AG20443 (cell line): ENCODE data around the gene POP5.
"Not testable (repeated sequence)": the region's sequence is repeated elsewhere in the genome, so short reads cannot be mapped to it uniquely, and the experiment has no call there.

Experiments used
- DNase-seq: peaks from one replicate; pipeline ENCODE4 v3.0.0; 2012; ENCODE audit warnings: low spot score, mixed read lengths

Gene POP5

DNA sequence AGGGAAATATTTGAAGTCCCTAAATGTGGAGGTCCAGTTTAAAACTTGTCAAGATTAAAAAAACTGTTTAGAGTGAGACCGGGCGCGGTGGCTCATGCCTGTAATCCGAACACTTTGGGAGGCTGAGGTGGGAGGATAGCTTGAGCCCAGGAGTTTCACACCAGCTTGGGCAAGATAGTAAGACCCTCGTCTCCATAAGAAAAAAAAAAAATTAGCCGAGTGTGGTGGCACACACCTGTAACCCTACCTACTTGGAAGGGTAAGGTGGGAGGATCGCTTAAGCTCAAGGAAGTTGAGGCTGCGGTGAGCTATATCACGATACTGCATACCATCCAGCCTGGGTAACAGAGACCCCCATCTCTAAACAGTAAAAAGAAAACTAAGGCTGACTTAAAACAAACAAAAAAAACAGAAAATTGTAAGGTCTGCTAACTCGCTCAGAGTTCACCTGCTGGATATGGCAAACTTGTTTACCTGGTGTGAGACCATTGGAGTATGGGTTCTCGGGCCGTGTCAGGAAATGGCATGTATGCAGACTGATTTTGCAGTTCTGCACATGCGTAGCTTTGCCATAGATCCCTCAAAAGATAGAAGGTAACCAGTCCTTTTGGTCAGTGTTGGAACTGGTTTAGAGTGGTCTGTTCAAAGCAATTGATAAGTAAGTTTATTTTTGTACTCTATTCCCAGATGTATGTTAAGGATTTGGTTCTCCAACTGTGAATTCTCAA is 45.0 kb downstream of the POP5 start:
- no peak for DNase-seq

DNA sequence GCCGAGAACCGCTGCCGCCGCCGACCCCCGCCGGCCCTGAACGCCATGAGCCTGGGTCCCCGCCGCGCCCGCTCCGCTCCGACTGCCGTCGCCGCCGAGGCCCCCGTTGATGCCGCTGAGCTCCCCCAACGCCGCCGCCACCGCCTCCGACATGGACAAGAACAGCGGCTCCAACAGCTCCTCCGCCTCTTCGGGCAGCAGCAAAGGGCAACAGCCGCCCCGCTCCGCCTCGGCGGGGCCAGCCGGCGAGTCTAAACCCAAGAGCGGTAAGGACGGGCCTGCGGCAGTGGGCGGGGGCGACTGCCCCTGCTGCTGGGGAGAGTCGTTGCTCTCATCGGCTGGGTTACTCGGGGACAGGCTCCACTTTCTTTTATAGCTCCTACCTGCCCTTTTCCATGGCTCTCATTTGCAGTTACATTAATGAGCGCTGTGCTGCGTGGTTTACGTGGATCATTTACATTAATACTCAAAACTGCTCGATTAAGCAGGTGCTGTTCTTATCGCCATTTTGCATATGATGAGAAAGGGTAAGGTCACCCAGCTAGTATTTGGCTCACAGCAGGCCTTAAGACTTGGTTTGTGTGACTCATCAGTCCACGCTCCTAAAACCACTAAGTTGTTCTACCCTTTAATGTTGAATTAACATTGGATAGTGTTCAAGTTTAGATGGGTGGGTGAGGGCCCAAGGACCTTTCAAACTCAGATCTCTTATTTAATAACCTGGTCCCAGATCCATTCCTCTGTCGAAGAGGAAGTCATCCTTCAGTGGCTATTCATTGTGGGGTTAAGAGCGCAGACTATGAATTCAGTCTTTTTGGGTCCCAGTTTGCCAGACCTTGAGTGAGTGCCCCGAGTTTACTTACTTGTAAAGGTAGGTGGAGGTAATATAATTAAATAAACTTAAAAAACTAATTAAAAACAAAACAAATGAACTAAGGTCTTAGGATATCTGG is 46.2 kb downstream of the POP5 start:
- peak; percentile 70 for DNase-seq

DNA sequence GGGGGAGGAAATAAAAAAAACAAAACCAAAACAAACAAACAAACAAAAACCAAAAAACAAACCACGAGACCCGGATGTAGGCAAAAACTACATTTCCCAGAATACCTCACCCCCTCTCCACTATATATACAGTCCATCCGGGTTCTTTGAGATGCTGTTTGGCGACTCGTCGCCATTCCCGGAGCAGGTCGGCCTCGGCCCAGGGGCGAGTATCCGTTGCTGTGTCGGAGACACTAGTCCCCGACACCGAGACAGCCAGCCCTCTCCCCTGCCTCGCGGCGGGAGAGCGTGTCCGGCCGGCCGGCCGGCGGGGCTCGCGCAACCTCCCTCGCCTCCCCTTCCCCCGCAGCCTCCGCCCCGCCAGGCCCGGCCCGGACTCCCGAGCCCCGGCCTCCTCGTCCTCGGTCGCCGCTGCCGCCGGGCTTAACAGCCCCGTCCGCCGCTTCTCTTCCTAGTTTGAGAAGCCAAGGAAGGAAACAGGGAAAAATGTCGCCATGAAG is 46.9 kb downstream of the POP5 start, which contains the start of gene RNF10:
RNF10 (plus strand) TSS at position 154 of the 500 bp plus-strand sequence. CDS start 456 bp downstream, outside the sequence.
- peak; percentile 92 for DNase-seq

DNA sequence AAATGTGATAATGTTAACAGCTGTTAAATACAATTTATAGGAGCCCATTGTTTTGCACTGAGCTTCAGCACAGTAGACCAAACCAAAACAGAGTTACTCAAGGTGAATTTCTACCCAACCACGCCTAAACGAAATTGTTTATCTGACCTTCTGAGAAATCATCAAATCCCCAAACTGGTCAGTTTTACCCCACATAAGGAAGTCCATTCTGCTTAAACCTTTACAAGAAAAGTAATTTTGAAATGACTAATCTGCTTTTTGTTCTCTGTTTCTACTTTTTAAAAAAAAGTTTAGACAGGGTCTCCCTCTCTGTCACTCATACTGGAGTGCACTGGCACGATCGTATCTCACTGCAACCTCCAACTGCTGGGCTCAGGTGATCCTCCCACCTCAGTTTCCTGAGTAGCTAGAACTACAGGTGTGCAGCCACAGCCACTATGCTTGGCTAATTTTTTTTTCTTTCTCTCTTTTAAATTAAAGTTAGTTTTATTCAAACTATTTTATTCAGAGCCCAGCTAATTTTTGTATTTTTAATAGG is 48.4 kb downstream of the POP5 start:
- no peak for DNase-seq

DNA sequence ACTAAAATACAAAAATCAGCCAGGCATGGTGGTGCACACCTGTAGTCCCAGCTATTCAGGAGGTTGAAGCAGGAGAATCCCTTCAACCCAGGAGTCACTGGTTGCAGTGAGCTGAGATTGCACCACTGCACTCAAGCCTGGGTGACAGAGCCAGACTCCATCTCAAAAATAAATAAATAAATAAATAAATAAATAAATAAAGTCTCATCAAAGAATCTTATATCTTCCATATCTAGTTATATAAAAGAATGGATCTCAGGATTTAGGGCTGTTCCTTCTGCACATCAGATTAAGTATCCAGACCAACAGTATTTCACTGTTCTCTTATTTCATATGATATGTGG is 50.8 kb downstream of the POP5 start:
- DNase-seq: not testable (repeated sequence)

DNA sequence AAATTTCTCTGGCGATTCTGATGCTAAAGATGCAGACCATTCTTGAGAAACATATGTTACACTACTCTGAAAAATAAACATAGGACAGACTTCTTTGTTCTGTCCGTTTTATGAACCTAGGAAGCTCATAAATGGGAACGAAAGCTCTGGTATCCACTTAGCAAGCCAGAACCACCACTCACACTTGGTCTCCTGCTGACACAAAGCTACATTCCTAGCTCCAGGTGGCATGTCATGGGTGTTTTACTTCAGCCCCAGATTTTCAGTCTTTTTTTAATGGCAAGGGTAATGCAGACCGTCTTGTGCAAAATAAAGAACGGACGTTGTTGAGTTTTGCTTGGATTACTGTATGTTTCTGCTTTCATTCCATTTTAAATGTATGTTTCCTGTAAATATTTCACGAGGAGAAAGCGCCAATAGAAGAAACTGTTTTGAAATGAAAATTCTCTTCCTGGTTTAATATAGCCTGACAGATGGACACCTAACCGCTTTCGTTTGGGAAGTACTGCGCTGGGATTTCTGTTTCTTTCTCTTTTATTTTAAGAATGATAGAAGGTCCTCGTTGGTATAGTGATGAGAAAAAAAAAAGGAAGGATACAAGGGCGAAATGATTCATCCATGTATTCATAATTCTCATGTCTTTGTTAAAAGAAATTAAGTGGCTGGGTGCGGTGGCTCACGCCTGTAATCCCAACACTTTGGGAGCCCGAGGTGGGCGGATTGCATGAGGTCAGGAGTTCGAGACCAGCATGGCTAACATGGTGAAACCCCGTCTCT is 51.4 kb downstream of the POP5 start:
- DNase-seq: peak; percentile 55

DNA sequence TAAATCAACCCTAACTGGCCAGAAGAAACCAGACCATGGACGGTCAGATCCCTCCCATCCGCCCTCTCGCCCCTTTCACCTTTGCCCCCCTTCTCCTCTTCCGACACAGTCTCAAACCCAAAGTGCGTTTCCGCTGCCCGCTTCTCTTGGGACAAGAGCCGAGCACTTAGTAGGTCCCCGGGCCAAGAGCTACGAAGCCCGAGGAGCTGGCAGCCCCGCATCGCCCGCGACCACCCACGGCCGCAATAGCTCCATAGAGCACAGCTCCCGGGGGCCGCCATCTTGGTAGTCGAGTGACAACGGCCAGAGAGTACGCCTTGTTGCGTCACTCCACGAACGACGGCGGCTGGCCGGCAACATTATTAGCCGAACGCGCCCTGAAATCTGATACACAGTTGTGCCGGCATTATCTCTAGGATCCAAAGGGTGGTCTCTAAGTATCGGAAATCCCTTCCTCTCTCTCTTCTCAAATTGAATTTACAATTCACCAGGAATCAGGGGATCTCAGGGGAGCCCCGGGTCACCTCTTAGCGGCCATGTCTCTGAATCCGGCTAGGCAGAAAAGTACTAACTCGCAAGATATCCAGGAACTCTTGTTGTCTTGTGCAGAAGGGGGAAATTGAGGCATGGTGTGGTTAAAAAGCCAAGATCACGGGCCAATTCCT is 52.2 kb downstream of the POP5 start, which contains the start of gene COQ5:
COQ5 (minus strand) TSS at position 298 of the 665 bp plus-strand sequence; CDS start at position 281, 17 bp downstream.
- peak; percentile 91 for DNase-seq
